ENCODE data around the gene TEX47. TPM values are rescaled to one million over a fixed set of nuclear protein-coding genes. Genes with fewer than 3 reads are reported as not detected.

TEX47 gene
- total RNA-seq (not detected in 2 replicates), polyA plus RNA-seq (not detected in 2 replicates)

DNA sequence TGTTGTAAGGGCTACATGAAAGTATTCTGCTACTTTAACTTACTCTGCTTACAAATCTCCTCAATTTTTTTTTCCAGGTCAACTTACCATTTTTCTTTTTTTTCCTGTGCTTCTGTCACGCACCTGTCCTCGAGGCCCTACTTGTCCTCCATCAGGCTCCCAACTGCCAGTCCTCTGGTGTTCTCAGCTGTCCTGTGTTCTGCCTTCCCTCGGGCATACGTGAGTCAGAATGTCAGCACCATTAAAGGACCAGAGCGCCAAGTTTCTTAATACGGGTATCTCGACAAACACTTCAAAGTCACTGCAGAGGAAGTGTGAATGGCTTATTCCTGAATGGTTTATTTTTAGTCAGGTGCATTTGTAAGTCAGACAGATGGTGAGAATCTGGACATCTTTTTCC lies at the start of gene TEX47:
Gene TEX47 (minus strand): TSS at position 185 of the 400 bp plus-strand sequence. CDS start 795 bp downstream, outside the sequence.
- H3K9me3 ChIP-seq (ENCODE audit: low read depth): no peaks in the 10 kb centered on the region
- TF ChIP-seq, protein P1, sequence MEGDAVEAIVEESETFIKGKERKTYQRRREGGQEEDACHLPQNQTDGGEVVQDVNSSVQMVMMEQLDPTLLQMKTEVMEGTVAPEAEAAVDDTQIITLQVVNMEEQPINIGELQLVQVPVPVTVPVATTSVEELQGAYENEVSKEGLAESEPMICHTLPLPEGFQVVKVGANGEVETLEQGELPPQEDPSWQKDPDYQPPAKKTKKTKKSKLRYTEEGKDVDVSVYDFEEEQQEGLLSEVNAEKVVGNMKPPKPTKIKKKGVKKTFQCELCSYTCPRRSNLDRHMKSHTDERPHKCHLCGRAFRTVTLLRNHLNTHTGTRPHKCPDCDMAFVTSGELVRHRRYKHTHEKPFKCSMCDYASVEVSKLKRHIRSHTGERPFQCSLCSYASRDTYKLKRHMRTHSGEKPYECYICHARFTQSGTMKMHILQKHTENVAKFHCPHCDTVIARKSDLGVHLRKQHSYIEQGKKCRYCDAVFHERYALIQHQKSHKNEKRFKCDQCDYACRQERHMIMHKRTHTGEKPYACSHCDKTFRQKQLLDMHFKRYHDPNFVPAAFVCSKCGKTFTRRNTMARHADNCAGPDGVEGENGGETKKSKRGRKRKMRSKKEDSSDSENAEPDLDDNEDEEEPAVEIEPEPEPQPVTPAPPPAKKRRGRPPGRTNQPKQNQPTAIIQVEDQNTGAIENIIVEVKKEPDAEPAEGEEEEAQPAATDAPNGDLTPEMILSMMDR (IDR thresholded peaks at IDR 0.05; ENCODE audit: low read depth, low read length): no peak
- no peak within 1 kb of the TSS for H3K27ac ChIP-seq
- H3K4me1 ChIP-seq (ENCODE audit: low read depth): no peaks in the 10 kb centered on the region
- peak in 1 of 2 donors; percentile 14 for DNase-seq (ENCODE audit: low read depth in 1 of 2, low spot score in 1 of 2)
- H3K27me3 ChIP-seq: no peaks in the 10 kb centered on the region
- H3K36me3 ChIP-seq: no peaks in the 10 kb centered on the region
- no peak within 1 kb of the TSS for H3K4me3 ChIP-seq

DNA sequence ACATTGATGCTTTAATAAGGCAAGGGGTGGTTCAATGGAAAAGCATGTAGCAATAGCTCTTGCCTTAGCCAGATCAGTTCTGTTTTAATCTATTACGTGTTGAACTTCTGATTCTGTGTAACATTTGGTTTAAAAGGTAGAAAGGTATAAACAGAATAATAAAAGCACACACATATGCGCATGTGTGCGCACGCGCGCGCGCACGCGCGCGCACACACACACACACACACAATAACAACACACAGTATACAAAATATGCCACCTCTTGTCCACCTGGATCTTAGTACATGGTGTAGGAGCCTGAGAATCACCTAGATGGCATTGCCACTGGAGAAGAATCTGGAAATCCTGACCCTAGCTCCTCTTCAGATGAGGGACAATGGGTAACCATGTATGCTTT lies 49.6 kb upstream of the TEX47 start:
- no peak for DNase-seq (ENCODE audit: low read depth in 1 of 2, low spot score in 1 of 2)
- Histone ChIP-seq H3K9me3 (ENCODE audit: low read depth) (no peaks in the 10 kb centered on the region), H3K27ac (no peak overlapping the region), H3K36me3 (no peaks in the 10 kb centered on the region), H3K27me3 (no peaks in the 10 kb centered on the region), H3K4me1 (ENCODE audit: low read depth) (no peaks in the 10 kb centered on the region), H3K4me3 (no peak overlapping the region)
- TF ChIP-seq, protein P1 (IDR thresholded peaks at IDR 0.05; ENCODE audit: low read depth, low read length): no peak

DNA sequence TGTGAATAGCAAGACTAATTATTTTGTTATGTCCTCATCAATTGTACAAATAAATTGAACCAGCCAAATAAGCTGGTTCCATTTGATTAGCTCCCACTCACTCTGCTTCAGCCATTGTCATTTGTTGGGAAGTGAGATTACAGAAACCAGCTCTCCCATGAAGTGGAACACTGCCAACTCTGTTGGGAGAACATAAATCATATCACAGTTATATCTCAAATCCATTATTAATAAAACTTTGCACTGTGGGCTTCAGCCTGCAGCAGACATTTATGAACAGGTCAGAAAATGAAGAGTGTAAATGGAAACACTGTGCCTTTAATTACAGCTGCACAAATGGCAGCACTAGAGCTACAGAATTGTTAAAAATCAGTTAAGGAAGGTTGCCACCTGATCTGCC lies 46.7 kb upstream of the TEX47 start:
- no peaks in the 10 kb centered on the region for H3K4me1 ChIP-seq (ENCODE audit: low read depth)
- H3K4me3 ChIP-seq: no peak overlapping the region
- H3K27ac ChIP-seq: no peak overlapping the region
- DNase-seq (ENCODE audit: low read depth in 1 of 2, low spot score in 1 of 2): no peak
- H3K27me3 ChIP-seq: no peaks in the 10 kb centered on the region
- H3K9me3 ChIP-seq (ENCODE audit: low read depth): no peaks in the 10 kb centered on the region
- TF ChIP-seq, protein P1 (IDR thresholded peaks at IDR 0.05; ENCODE audit: low read depth, low read length): no peak
- H3K36me3 ChIP-seq: no peaks in the 10 kb centered on the region

DNA sequence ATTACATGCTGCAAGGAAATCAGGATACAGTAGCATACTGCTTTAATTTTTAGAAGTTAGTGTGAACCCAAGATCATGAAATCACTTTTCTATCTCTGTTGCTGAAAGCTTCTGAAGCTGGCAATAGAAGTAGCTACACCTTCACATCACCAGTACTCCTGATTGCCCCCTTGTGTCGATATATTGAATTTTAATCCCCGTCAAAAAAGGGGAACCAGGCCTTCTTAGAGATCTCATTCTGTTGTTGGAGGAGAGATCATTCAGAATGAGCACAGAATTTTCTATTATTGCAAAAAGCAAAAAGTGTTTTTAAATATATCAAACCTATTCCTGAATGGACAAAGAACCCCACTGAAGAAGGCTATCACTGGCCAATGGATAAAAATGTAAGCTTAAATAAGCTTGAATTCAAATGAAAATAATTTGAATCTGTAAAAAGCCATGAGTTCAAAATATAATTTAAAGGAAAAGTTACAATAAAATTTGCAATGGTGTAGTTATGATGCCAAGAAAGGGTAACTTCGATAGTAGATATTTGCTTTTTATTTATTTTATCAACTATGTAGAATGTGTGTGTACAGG lies 39.7 kb upstream of the TEX47 start:
- no peaks in the 10 kb centered on the region for H3K9me3 ChIP-seq (ENCODE audit: low read depth)
- H3K4me3 ChIP-seq: no peak overlapping the region
- H3K36me3 ChIP-seq: no peaks in the 10 kb centered on the region
- no peak overlapping the region for H3K27ac ChIP-seq
- TF ChIP-seq, protein P1 (IDR thresholded peaks at IDR 0.05; ENCODE audit: low read depth, low read length): peak; percentile 32
- H3K4me1 ChIP-seq (ENCODE audit: low read depth): no peaks in the 10 kb centered on the region
- DNase-seq (ENCODE audit: low read depth in 1 of 2, low spot score in 1 of 2): peak; percentile 18 to 50
- H3K27me3 ChIP-seq: no peaks in the 10 kb centered on the region

DNA sequence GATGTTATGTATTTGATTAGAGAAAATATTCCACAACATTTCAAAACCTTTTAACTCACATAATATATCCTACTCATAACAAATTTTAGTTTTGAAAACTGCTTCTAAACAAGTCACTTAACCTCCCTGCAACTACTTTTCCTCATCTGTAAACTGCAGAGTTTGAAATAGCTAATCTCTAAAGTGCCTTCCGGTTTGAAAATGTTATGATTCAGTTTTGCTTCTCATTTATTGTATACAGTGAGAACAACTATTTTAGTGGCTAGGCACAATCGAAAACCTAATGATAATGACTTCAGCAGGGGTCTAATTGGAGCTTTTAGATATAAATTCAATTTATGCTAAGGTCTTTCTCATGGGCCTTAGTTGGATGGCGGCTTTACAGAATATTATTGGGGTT lies 30.7 kb upstream of the TEX47 start:
- H3K36me3 ChIP-seq: no peaks in the 10 kb centered on the region
- H3K4me1 ChIP-seq (ENCODE audit: low read depth): no peaks in the 10 kb centered on the region
- no peaks in the 10 kb centered on the region for H3K9me3 ChIP-seq (ENCODE audit: low read depth)
- no peaks in the 10 kb centered on the region for H3K27me3 ChIP-seq
- TF ChIP-seq, protein P1 (IDR thresholded peaks at IDR 0.05; ENCODE audit: low read depth, low read length): no peak
- H3K27ac ChIP-seq: no peak overlapping the region
- DNase-seq (ENCODE audit: low read depth in 1 of 2, low spot score in 1 of 2): no peak
- no peak overlapping the region for H3K4me3 ChIP-seq
